GM19463 (cell line): Measurements from ENCODE around the gene GNL3.
A peak's percentile ranks its signal among the peaks of the same experiment; 100 is the strongest.

Source experiments
- ATAC-seq: cut with Tn5 transposase; IDR thresholded peaks from one replicate; pipeline ENCODE4 v1.9.1; 2021; ENCODE audit warnings: mild to moderate bottlenecking, moderate library complexity; ENCODE audit not compliant: unreplicated experiment

The GNL3 gene

DNA sequence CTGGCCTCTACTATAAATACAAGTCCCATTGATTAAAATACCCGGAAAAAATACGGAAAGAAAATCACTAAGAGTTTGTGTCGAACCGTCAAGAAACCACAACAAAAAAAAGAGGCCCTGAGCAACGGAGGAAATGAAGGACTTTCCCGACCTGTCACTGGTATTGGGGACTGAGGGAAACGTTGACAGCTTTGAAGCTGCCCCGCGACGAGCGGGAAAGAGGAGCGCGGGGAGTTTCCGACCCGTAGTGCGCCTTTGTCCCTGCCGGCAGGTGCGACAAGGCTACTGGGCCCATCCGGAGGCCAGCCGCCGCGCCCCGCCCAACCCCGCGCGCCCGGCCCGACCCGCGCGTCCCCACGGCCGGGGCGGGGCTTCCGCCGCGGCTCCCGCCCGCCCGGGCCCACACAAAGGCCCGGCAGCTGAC is 535 bp upstream of the GNL3 start:
- ATAC-seq = peak; percentile 76

DNA sequence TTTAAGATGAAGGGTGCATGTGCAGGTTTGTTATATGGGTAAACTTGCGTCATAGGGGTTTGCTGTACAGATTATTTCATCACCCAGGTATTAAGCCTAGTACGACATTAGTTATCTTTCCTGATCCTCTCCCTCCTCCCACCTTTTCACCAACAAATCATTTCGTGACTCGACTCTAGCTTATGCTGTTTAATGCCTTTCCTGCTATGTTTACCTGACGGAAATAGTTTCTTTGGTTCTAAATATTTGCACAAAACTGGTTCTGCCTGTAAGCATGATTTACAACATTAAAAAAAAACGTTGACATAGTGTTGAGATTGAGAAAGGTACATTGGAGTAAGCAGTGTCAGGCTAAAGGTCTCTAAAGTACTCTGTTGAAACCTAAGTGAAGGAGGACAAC is 2.4 kb downstream of the GNL3 start:
- ATAC-seq = no peak

DNA sequence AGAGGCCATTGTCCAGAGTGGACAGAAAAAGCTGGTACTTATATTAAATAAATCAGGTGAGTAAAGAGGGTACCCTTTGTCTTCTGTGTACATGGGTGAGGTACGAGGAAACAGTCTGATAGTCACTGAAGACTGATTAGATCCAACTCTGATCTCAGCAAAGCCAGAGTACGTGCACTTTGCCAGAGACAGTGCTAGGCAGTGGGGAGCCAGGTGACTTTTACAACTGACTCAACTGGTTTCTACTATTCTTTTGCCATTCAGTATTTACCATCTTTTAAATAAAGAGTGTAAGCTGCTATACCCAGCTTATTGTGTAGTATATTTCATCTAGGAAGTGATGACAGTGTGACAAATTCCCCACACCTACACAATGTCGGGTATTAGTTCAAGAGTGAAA is 3.3 kb downstream of the GNL3 start:
- ATAC-seq = no peak

DNA sequence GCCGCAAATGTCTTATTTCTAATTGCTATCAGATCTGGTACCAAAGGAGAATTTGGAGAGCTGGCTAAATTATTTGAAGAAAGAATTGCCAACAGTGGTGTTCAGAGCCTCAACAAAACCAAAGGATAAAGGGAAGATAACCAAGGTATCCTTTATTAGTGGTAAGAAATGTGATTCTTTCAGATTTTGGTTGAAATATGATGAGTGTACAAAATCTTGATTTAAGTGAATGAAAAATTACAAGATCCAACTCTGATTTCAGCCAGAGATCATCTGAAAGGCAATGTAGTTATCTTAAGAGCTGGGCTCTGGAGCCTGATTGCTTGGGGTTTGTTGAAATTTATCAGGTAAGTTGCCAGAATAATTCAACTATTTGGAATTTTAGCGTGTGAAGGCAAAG is 4.7 kb downstream of the GNL3 start:
- no peak for ATAC-seq

DNA sequence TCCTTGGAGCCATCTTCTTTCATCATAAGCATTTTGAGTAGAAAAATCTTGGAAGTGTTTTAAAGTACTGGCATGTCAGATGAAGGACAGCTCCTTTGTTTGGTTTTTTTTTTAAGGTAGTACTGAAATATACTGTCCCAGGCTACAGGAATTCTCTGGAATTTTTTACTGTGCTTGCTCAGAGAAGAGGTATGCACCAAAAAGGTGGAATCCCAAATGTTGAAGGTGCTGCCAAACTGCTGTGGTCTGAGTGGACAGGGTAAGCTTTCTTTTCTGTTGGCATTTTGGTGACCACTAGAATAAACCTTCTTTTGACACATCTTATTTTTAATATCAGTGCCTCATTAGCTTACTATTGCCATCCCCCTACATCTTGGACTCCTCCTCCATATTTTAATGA is 7.2 kb downstream of the GNL3 start:
- ATAC-seq = no peak

DNA sequence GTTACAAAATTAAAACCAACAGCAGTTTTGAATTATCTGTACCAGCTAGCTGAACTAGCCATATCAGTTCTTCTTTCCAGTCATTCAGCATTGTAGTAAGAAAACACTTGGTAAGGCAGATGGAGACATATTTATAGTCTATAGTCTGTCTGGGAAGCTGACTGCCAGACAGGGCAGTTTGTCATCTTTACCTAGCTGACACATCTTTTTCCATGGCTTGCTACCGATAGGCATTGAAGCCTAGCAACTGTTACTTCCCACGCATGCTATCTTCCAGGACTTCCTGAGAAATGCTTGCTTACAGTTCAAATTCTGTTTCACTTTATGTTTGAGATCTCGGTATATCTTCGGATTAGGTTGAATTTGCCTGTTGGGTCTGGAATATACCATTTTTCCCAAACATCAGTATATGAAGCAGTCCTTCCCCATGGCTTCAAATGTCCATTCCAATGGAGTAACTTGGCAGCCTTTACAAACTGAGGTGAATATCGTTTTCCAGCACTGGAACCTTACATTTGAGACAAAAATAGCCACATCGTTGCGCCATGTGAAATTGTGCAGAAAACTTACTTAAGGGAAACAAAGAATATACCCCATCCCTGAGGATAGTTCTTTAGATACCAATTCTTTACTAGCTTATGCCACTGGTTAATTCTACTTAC is 8.8 kb downstream of the GNL3 start:
- no peak for ATAC-seq

DNA sequence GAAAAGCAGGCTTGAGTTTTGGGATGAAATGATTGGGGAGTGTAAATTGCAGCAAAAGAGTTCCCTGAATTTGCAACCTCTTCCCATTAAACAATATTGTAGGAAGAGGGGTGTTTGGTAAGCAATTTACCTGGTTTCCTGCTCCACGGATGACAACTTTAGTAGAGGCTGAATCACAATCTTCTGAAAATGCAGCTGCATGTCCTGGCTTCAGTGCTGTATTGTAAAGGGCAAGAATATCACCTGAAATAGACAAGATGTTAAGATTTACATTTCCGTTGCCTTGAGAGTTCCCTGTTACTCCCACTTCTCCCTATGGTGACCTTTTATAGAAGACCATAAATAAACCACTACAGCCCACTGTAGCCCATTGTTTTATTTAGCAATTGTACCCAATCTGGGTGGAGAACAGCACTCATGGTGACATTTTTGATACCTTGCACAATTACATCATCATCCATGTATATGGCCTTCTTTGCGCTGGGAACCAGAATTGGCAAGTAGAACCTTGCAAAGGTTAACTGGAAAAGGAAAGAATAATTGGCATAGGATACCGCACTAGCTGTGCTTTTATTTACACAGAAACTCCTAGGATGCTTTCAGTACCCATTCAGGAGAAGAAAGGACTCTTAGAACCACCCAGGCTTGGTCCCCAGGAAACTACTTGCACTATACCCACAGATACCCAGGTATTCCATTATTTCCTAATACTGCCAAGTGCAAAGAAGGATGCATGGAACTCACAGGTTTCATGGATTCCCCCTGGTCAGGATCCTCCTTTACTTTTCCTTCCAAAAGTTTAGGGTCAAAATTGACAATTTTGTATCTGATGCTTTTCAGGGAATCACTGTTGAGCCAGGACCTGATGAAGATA is 10.2 kb downstream of the GNL3 start:
- ATAC-seq = no peak

DNA sequence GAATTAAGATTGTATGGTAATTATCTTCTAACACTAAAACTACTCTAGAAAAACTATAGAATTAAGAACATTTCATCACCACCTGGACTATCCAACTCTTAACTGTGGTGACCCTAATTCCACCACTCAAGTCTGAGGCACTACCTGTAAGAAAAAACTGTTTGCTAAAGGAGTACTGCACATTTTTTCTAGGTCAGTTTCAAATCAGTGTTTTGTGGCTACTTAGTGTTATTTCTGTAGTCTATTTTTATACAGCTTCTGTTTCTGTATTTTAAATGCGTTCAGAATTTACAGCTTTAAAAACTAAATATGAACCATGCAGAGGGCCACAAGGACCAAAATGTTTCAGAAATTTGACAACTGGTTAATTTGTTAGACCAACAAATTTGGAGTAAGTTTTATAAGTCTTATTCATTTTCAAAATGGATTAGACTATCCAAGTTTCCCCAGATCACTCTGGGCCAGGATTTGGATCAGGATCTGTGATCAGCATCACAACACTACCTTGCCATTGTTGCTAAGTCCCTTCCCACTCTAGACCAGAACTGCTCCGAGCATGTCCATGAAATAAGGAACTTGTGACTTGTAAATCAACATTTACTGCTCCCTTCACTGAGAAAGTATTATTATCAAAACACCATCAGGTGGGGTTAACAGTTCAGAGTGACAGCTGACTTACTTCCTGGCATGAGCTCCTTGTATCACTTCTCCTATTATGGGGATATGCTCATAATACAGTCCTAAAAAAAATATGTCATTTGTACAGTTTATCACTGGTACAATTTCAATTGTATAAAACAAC is 11.2 kb downstream of the GNL3 start:
- ATAC-seq = no peak

DNA sequence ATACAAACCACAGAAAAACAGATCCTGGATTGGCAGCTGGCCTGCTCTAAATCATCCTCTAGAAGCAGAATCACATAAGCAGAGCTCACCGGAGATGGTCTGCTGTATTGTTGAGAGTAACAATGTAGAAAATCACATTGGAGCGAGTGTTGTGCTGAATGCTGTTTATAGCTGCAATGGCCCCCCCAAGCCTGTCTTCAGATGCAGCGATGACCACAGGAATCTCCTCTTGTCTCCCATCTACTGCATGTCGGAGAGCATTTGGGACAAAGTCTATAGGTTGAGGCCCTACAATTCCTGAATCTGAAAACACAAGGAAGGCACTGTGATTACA is 11.8 kb downstream of the GNL3 start:
- ATAC-seq = no peak

DNA sequence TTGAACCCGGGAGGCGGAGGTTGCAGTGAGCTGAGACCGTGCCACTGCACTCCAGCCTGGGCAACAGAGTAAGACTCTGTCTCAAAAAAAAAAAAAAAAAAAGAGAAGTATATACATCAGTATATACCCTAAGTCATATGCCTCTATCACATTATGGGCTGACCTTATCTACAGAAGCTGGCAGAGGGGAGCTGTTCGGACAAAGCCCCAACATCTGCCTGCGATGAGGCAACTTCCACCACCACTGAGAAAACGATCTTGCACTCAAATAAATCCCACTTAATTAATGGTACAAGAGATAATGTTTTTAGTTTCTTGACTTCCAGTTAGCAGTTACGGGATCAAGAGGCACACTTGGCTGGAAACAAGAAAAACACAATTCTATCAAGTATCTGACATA is 17.5 kb downstream of the GNL3 start:
- ATAC-seq = no peak

DNA sequence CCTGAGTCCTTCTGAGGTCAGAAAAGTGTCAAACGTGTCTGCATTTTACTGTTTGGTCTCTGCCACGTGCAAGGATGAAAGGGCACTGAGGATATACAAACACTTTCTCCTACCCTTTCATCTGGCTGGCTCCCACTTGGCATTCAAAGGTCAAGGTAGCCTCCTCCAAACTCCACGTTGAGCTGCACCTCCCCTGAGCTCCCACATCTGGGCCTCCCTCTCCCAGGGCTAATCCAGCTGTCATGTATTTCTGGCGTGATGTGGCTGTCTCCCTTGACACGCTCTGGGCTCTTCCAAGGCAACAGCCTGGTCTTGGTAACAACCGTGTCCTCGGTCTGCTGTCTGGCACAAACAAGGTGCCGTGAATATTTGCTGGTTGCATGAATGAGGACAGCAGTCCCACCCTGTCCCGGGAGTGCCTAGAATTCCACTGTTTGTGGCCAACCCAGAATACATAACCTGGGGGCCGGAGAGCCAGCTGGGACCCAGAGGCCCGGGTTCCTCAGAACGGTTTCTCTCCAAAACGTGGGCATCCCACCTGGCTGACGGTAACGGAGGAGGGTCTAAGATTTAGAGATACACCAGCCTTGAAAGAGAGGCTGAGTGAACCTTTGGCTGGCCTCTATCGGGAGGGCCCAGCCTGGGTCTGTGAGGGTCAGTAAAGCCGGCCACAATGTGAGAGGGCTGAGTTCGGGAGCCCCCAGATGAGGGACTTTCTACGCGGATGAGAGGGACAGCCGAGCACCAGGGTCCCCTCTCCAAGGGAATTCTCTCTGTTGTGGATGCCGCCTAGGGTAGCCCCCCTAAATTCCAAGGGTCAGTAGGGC is 19.0 kb downstream of the GNL3 start:
- no peak for ATAC-seq

DNA sequence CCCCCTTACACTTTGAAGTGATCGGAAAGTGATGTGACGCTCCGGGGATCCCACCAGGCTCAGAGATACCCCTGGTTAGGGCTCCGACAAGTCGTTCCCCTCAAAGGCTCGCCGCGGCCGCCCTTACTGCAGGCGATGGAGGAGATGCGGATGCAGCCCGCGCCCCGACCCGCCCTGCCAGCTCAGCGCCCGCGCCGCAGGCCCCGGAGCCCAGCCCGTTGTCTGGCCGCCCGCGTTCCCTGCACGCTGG is 19.5 kb downstream of the GNL3 start:
- no peak for ATAC-seq

DNA sequence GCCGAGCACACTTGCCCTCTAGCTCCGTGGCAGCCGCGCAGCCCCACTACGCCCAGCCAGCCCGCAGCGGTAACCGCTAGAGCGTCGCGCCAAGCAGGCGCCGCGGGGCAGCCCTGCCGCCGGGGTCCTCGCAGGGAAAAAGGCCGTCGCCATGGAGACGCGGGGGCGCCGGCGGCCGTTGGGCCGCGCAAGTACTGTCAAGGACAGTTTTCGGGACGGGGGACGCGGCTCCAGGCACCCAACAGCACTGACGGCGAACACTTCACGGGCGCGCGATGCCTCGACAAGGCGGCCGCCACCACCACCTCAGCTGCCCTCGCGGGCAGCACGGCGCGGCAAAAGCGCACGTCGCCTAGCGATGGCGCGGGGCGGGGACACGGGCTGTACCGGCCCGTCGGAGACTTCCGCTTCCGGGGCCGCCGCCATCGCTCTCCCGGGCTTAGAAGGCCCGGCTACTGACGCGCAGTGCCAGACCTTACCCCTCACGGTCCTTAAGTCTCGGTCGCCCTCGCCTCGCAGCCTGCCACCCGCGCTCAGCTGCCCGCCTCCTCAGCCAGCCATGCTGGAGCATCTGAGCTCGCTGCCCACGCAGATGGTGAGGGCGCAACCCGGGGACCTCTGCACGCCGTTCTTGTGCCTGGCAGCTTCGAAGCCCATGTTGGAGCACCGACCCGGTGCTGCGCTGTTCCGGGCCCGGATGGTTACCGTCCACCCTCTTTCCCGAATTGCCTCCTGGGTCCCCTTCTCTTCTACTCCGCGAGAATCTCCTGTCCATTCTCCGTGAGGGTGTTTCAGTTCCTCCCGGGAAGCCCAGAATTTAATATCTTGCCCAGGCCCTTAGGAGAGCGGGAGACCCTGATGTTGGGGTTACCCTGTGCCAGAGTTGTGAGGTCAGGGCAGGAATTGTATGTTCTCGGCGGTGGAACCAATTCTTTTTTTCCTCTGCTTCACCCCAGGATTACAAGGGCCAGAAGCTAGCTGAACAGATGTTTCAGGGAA is 20.2 kb downstream of the GNL3 start, which contains the start of the genes GLT8D1 and SPCS1:
Gene GLT8D1, minus strand, starts transcription at position 104 of the 999 bp plus-strand sequence. CDS start 5,331 bp downstream, outside the sequence.
Gene SPCS1, plus strand, starts transcription at position 419 of the 999 bp plus-strand sequence. Its CDS starts 141 bp downstream, at position 560.
- ATAC-seq = peak; percentile 89

DNA sequence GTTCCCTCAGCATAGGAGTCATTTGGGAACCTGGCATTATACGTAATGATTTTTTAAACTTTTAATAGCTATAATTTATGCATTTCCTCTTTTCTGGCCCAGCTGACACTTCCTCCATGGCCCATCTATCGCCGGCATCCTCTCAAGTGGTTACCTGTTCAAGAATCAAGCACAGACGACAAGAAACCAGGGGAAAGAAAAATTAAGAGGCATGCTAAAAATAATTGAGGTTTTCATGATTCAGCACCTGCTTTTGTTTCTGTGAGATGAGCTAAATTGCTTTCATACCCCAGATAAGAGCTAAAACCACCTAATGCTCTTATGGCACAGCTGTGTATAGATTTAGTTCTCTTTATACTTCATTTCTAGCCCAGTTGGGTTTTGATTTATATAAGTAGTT is 21.8 kb downstream of the GNL3 start:
- no peak for ATAC-seq

DNA sequence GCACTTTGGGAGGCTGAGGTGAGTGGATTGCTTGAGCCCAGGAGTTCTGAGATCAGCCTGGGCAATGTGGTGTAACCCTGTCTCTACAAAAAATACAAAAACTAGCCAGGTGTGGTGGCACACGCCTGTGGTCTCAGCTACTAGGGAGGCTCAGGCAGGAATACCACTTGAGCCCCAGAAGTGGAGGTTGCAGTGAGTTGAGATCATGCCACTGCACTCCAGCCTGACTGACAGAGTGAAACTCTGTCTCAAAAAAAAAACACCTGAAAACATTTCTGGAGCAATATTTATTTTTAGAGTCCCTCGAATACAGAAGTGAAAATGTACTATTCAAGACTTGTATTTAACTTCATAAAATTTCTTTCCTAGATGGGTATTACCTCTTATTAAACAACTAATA is 24.7 kb downstream of the GNL3 start:
- ATAC-seq = no peak

DNA sequence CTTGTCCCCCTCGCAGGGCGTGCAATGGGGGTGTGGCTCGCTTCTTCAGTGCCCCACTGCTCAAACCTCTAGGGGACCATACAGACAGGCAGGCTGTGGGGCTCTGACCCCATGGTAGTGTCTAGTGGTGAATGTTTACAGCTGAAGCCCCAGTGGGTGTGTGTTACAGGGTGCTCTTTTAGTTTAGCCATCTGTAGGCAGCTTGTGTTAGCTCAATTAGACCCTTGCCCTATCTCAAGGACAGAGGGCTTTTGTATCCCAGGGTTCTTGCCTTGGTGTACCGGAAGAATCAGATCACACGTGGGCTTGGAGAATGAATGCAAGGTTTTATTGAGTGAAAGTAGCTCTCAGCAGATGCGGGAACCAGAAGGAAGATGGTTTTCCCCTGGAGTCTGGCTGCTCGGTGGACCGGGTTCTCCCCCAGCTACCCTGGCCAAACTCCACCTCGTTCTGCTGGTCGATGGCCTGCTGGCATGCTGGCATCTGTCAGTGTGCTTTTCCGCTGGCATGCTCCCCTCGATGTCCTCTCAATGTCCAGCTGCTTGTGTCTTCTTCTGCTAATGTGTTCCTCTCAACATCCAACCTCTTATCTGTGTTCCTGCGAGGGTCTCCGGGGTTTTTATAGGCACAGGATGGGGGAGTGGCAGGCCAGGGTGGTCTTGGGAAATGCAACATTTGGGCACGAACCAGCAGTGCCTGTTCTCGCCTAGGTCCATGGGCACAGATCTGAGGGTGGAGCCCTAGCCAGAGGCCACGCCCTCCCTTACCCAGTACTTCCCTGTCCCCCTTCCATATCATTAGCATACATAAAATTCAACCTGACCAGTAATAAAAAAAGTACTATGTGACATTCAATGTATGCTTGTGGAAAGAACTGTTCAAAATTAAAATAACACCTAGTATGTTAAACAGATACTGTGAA is 26.7 kb downstream of the GNL3 start:
- ATAC-seq = no peak

DNA sequence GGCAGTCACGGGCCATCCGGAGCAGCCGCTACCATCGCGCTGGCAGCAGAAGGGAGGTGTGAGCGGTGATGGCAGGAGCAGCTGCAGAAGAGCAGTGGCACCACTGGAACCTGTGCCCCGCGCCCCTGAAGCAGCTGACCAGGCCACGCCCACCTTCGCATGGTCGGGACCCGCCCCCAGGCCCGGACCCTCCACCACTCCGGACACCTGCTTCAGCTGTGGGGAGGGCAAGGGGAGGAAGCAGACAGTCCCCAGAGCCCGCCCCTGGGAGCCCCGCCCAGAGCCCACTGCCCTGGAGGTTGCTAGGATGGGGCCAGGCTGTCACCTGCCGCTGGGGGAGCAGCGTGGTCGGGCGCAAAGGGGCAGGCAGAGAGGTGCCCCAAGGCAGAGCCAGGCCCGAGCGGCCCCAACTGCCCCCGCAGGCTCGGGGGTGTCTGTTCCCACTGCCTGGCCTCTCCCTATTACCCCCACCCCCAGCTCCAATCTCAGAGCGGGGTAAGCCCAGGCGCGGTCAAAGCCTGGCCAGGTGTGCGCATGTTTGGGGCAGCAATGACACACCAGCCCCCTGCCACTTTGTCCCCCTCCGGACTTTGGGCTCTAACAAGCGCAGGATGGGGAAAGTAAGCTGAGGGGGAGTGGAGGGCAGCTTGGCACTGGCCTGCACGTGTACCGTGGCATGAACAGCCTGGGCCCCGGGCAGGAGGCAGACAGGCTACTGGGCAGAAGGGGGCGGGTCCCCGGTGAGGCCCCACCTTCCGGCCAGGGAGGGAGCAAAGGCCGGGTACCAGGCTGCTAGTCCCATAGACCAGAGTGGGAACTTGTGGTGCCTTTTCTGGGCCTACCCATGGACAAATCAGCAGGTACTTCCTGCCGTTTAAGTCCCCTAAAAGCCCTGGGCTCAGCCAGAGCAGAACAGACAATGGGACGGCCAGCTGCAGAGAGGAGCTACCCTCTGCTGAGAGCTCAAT is 28.8 kb downstream of the GNL3 start:
- ATAC-seq = no peak
